Hindlimb muscle (tissue), 1 donor: ENCODE measurements around the gene CLSTN2. TPM values are rescaled to one million over a fixed set of nuclear protein-coding genes. Genes with fewer than 3 reads are reported as not detected.

Experiments used
- DNase-seq: peaks from one replicate; pipeline ENCODE4 v3.0.0-alpha.2; 2013
- polyA plus RNA-seq: library from polyadenylated mRNA; unstranded; fragments of 120-200 nt; gene quantifications from one replicate; pipeline ENCODE4 v1.2.1, GENCODE V29; 2013; ENCODE audit not compliant: insufficient read length

CLSTN2 gene
- polyA plus RNA-seq, 1 donor: 2.5 TPM

DNA sequence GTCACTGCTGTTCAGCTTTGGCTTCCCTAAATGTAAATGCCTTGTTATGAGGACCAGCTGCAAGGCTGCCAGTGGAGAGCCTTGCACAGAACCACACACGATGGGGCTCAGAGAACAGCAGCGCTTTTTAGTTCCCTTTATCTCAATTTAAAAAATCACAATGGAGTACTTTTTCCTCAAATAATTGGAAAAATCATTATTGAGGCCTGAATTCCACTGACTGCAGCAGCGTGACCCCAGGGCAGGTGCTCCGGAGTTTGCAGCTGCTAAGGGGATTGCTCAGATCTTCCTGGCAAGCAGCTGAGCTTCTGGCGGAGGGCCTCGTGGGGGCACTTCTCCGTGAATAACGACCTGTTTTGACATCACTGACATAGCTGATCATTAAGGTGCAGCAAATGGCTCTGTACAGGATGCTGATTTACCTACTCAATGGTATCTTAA is 497.3 kb downstream of the CLSTN2 start:
- peak; percentile 25 for DNase-seq

DNA sequence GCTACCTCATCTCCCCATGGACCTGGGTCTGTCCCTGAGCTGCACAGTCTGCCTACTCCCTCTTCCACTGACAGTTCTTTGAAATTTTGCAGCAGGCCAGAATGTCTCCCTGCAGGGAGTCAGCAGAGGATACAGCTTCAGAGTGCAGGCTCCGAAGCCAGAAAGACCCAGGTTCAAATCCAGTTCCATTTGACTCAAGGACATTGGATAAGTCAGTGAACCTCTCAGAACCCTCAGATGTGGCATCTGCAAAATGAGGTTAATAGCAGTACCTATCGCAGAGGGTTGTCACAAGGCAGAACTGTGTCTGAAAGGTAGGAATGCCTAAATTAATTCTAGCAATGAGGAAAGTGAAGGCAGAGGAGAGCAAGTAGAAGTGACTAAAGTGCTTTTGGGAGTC is 498.4 kb downstream of the CLSTN2 start:
- DNase-seq: no peak

- DNase-seq: no peak
Observed at GRCh38 chr3:140434261-140434905, 499.4 kb downstream of the CLSTN2 start.

- DNase-seq: no peak
Observed at GRCh38 chr3:140436421-140436820, 501.4 kb downstream of the CLSTN2 start.

GRCh38 chr3:140438736-140439470 is 503.9 kb downstream of the CLSTN2 start:
- DNase-seq: no peak

DNA sequence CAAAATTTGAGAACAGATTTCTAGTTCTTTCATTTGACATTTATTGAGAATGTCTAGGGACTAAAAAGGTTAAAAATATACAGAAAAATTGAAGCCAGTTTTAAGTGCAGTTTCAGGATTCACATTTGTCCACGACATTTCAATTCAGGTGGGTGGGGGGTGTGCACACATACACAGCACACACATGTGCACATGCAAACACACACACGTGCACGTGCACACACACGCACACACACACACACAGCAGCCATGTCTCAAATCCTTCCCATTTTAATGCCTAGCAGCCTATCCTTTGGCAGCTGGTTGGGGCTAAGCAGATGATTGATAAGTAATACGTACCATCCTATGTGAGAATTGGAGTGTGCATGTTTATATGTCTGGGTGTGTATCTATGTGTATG is 504.5 kb downstream of the CLSTN2 start:
- no peak for DNase-seq

DNA sequence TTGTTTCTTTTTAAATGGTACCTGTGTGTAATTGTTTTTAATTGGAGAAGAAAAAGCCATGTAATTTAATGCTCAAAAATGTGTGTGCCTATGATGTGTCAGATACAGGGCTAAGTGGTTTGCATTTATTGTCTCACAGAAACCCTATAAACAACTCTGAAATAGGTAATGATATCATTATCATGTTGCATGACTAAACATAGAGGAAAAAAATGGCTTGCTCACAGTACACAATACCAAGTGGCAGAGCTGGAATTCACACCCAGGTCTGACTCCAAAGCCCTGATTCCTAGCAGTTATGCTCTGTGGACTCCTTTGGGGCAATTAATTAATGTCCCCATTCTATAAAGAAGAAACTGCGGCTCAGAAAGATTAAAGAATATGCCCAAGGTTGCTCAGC is 505.5 kb downstream of the CLSTN2 start:
- DNase-seq: no peak

DNA sequence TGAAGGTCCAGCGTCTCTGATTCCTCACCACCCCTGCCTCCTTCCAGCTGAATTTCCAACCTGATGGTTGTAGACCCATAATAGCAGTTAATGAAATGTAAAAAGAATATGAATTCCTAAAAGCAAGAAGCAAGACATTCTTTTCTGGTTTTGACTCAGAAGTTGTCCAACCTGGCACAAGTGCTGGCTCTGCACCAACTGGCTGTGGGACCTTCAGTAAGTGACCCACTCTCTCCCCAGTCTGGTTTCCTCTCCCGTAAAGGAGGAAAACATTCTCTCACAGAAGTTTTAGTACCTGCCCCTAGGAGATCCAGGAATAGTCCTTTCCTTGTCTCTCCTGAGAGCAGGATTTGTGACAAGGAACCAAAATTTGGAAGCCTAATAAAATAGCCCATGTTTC is 506.0 kb downstream of the CLSTN2 start:
- no peak for DNase-seq

GRCh38 chr3:140442621-140443020 is 507.6 kb downstream of the CLSTN2 start:
- no peak for DNase-seq

- DNase-seq: no peak
Observed at GRCh38 chr3:140443073-140443472, 508.1 kb downstream of the CLSTN2 start.

- no peak for DNase-seq
Observed at GRCh38 chr3:140443806-140444205, 508.8 kb downstream of the CLSTN2 start.

- no peak for DNase-seq
Observed at GRCh38 chr3:140446734-140447133, 511.7 kb downstream of the CLSTN2 start.

GRCh38 chr3:140447136-140447535 is 512.2 kb downstream of the CLSTN2 start:
- no peak for DNase-seq

DNA sequence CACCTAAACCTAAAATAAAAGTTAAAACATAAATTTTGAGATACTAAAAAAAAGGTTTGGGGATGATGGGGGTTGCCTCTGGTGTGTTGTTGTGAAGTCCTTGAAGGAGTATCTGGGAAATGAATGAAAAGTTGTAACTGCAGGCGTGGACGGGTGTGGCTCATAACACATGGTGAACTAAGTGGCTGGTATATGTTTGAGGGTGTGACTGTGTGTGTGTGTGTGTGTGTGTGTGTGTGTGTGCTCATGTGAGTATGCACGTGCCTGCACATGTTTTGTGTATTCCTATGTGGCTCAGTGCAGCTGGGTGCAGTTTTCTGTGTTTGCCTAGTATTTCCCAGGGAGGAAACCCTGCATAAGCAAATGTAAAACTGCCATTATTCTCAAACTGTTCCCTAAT is 513.0 kb downstream of the CLSTN2 start:
- no peak for DNase-seq

GRCh38 chr3:140449413-140450256 is 514.6 kb downstream of the CLSTN2 start:
- DNase-seq: no peak

DNA sequence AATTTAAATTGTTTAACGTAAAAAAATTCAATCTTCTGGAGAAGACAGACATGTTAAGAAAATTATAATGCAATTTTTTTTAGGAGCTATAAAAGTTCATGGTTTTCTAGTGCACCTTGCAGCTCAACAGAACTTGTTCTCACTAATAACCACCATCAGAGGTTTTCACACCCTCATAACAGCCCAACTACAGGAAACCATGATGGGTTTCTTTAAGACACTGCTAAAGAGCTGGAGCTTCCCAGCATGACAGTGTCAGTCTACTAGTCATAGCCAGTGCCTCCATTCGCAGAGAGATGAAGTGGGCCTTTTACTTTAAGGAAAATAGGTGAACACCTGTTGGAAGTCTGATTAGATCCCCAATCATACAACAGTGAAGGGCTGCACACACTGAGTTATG is 518.8 kb downstream of the CLSTN2 start:
- DNase-seq: no peak

GRCh38 chr3:140455521-140456214 is 520.7 kb downstream of the CLSTN2 start:
- peak; percentile 14 for DNase-seq

DNA sequence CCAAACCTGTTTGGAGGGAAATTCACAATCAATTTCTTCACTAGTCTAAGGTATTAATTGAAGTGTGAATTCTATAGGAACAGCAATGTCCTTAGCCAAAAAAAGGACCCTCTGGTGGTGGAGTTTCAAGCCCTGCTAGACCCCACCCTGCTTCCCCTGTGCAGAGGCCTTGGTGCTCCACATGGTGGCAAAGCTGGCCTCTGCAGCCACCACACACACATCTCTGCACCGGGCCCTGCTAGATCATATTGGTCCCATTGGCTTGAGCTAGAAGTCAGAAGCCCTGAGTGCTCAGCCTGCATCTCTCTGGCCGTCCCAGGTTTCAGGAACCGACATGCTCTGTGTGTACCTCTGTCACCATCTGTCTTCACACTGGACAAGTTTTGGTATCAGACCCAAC is 522.0 kb downstream of the CLSTN2 start:
- DNase-seq: no peak

DNA sequence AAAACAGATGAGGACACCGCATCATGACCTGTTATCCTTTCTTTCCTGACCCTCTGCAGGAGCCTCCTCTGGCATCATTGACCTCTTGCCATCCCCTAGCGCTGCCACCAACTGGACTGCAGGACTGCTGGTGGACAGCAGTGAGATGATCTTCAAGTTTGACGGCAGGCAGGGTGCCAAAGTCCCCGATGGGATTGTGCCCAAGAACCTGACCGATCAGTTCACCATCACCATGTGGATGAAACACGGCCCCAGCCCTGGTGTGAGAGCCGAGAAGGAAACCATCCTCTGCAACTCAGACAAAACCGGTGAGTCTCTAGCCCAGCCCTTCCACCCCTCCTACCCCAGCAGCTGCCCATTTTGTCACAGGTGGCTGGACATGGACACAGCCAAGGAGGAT is 524.5 kb downstream of the CLSTN2 start:
- no peak for DNase-seq

DNA sequence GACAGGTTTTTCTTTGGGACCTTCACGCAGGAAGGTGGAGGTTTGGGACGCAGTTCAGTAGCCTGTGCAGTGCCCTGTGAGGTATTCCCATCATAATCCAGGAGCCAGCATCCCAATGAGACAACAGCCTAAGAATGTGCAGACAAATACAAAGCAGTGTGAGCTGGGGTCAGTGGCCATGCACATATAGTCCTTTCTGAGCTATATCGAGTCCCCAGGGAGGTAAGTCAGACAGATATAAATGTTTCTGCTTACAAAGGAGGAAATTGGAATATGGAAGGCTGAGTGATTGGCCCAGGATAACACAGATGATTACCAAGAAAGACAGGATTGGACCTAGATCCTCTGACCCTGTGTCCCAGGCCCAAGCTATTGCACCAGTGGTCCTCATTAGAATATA is 526.3 kb downstream of the CLSTN2 start:
- no peak for DNase-seq

- DNase-seq: no peak
Observed at GRCh38 chr3:140463355-140463754, 528.4 kb downstream of the CLSTN2 start.

GRCh38 chr3:140465988-140466387 is 531.0 kb downstream of the CLSTN2 start:
- no peak for DNase-seq

DNA sequence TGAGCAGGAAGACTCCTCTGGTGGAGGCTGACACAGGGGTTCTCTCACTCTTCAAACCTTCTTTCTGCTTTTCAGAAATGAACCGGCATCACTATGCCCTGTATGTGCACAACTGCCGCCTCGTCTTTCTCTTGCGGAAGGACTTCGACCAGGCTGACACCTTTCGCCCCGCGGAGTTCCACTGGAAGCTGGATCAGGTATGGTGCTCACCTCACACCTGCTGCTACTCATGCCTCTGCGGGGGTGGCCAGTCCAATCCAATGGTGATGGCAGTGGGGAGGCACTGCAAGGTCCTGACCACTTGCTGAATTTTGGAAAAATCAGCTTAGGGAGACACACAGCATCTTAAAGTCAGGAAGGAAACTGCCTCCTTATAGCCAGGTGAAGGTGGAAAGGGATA is 531.5 kb downstream of the CLSTN2 start:
- no peak for DNase-seq
